ENCODE data around the gene ZBTB44.

Gene ZBTB44

DNA sequence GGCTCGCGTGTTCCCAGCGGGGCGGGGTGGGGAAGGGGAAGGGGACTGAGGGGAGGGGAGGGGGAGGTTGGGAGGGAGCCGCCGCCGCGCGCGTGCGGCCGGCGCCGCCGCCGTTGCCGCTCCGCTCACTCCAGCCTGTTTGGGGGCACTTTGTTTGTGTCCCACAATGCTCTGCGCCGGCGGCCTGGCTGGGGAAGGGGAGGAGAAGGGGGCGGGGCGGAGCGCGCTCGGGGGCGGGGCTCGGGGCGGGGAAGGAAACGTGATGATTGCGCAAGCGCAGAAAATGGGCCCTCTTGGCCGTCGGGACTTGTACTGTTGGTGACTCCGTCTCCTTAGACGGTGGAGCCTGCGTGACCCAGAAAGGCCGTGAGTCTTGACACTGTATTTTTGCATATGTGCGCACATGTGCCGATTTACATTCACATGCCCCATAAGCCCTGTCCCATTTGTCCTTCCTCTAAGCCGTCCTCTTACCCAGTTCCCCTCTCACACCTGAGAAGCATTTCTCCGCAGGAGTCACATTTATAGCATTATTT, at the start of gene ZBTB44:
ZBTB44 (minus strand) TSS at position 168 of the 536 bp plus-strand sequence. CDS start 53,044 bp downstream, outside the sequence.
- TF ChIP-seq GATA2 (IDR thresholded peaks at IDR 0.05; ENCODE audit: low read depth, low read length) (no peak), GATA3 (IDR thresholded peaks at IDR 0.05; ENCODE audit: low read depth, low read length) (no peak)

GRCh38 chr11:130359419-130359818, 44.7 kb upstream of the ZBTB44 start:
- TF ChIP-seq GATA3 (IDR thresholded peaks at IDR 0.05; ENCODE audit: low read depth, low read length), result no peak
- no peak for TF ChIP-seq GATA2 (IDR thresholded peaks at IDR 0.05; ENCODE audit: low read depth, low read length)

- TF ChIP-seq GATA2 (IDR thresholded peaks at IDR 0.05; ENCODE audit: low read depth, low read length) (no peak), GATA3 (IDR thresholded peaks at IDR 0.05; ENCODE audit: low read depth, low read length) (no peak)
Measured at GRCh38 chr11:130358398-130358797, 43.7 kb upstream of the ZBTB44 start.

DNA sequence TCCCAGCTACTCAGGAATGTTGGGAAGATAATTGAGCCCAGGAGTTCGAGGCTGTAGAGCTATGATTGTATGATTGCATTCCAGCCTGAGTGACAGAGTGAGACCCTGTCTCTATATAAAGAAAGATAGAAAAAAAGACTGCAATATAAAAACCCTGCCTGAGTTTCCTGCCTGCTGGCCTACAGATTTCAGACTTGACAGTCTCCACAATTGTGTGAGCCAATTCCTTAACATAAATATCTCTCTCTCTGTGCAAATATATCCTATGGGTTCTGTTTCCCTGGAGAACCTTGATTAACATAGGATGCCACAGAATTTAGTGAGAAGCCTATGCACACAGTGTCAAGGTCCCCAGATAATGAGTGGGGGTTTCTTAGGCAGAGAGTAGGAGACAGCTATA, 32.5 kb upstream of the ZBTB44 start:
- TF ChIP-seq GATA2 (IDR thresholded peaks at IDR 0.05; ENCODE audit: low read depth, low read length), result no peak
- no peak for TF ChIP-seq GATA3 (IDR thresholded peaks at IDR 0.05; ENCODE audit: low read depth, low read length)

GRCh38 chr11:130344841-130345240, 30.1 kb upstream of the ZBTB44 start:
- TF ChIP-seq GATA3 (IDR thresholded peaks at IDR 0.05; ENCODE audit: low read depth, low read length), result no peak
- TF ChIP-seq GATA2 (IDR thresholded peaks at IDR 0.05; ENCODE audit: low read depth, low read length), result no peak

GRCh38 chr11:130340671-130341319, 26.1 kb upstream of the ZBTB44 start:
- TF ChIP-seq GATA2 (IDR thresholded peaks at IDR 0.05; ENCODE audit: low read depth, low read length) (no peak), GATA3 (IDR thresholded peaks at IDR 0.05; ENCODE audit: low read depth, low read length) (no peak)

DNA sequence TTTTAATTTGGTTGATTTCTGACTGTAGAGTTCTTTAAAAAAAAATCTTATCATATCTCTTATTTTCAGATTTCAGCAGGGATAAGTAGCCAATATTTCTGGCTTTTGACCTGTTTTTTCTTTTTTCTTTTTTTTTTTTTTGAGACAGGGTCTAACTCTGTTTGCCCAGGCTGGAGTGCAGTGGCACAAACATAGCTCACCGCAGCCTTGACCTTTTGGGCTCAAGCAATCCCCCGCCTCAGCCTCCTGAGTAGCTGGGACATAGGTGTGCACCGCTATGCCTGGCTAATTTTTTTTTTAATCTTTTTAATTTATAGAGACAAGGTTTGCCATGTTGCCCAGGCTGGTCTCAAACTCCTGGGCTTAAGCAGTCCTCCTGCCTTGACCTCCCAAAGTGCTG, 23.9 kb upstream of the ZBTB44 start:
- TF ChIP-seq GATA3 (IDR thresholded peaks at IDR 0.05; ENCODE audit: low read depth, low read length) (no peak), GATA2 (IDR thresholded peaks at IDR 0.05; ENCODE audit: low read depth, low read length) (no peak)

GRCh38 chr11:130337281-130338089, 22.8 kb upstream of the ZBTB44 start:
- no peak for TF ChIP-seq GATA3 (IDR thresholded peaks at IDR 0.05; ENCODE audit: low read depth, low read length)

DNA sequence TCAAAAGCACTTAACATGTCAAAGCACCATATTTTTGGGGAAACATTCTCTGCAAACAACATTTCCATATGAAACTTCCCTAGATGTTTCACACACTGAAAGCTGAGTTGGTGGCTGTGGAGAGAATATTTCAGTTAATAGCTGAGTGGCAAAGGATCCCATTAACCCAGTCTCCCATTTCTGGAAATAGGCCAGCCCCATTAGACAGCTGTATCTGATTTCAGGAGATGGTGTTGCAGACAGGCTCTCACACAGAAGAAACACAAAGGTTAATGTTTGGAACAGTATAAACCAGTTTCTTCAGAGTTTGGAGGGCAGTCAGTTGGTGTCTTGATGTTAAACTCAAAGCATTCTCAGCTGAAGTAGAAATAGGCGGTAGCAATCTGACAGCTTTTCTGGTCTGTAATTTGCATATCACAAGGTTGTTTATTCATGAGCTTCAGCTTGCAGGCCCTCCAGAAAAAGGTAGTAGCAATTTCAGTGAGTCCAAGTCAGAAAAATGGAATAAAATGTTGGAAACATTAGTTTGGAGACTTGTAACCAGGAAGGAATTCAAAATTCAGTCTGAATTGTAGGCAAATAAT, 15.5 kb upstream of the ZBTB44 start:
- TF ChIP-seq GATA3 (IDR thresholded peaks at IDR 0.05; ENCODE audit: low read depth, low read length) (no peak), GATA2 (IDR thresholded peaks at IDR 0.05; ENCODE audit: low read depth, low read length) (no peak)

GRCh38 chr11:130328420-130328819, 13.7 kb upstream of the ZBTB44 start:
- TF ChIP-seq GATA2 (IDR thresholded peaks at IDR 0.05; ENCODE audit: low read depth, low read length) (no peak), GATA3 (IDR thresholded peaks at IDR 0.05; ENCODE audit: low read depth, low read length) (no peak)

DNA sequence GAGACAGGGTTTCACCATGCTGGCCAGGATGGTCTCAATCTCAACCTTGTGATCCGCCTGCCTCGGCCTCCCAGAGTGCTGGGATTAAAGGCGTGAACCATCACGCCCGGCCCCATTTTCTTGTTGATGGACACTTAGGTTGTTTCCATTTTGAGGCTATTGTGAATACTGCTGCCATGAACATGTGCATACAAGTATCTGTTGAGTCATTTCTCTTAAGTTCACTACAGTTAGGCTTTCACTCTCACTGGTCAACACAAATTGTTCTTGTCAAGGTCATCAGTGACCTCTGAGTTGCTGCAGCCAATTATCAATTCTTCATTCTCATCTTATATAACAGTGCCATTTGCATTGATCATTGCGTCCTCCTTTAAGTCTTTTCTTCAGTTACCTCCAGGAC, 13.0 kb upstream of the ZBTB44 start:
- TF ChIP-seq GATA2 (IDR thresholded peaks at IDR 0.05; ENCODE audit: low read depth, low read length), result no peak
- TF ChIP-seq GATA3 (IDR thresholded peaks at IDR 0.05; ENCODE audit: low read depth, low read length), result no peak

- TF ChIP-seq GATA2 (IDR thresholded peaks at IDR 0.05; ENCODE audit: low read depth, low read length) (no peak), GATA3 (IDR thresholded peaks at IDR 0.05; ENCODE audit: low read depth, low read length) (no peak)
Measured at GRCh38 chr11:130325691-130326090, 11.0 kb upstream of the ZBTB44 start.

- TF ChIP-seq GATA3 (IDR thresholded peaks at IDR 0.05; ENCODE audit: low read depth, low read length), result no peak
- TF ChIP-seq GATA2 (IDR thresholded peaks at IDR 0.05; ENCODE audit: low read depth, low read length), result no peak
Measured at GRCh38 chr11:130323452-130324450, 9.0 kb upstream of the ZBTB44 start.
